Astrocyte (in vitro differentiated cells and primary cell): Measurements from ENCODE around the gene DOCK2. TPM values are rescaled to one million over a fixed set of nuclear protein-coding genes. Genes with fewer than 3 reads are reported as not detected.

Source experiments
- DNase-seq: peaks from one replicate; pipeline ENCODE4 v3.0.0-alpha.2; 2010; ENCODE audit warnings: low read depth
- FAIRE-seq: peaks from 2 replicates; lab custom pipeline; 2011; peaks lifted over from hg19 to GRCh38; lab: Jason Lieb, UNC
- H2AFZ ChIP-seq: 2 replicates; pipeline ENCODE4 v1.6.0; 2012; ENCODE audit warnings: low read depth, low read length, inconsistent platforms
- H3K27ac ChIP-seq: 2 replicates; pipeline ENCODE4 v1.5.1; 2011; ENCODE audit warnings: low read depth, low read length, inconsistent platforms
- H3K27me3 ChIP-seq: 2 replicates; pipeline ENCODE4 v1.6.0; 2011; ENCODE audit warnings: low read length, inconsistent platforms; ENCODE audit not compliant: insufficient read depth
- H3K36me3 ChIP-seq: 2 replicates; pipeline ENCODE4 v1.5.1; 2011; ENCODE audit warnings: low read length, inconsistent platforms; ENCODE audit not compliant: insufficient read depth
- H3K4me1 ChIP-seq: 2 replicates; pipeline ENCODE4 v1.5.1; 2011; ENCODE audit warnings: low read length, inconsistent platforms; ENCODE audit not compliant: insufficient read depth
- H3K4me2 ChIP-seq: 2 replicates; pipeline ENCODE4 v1.6.0; 2012; ENCODE audit warnings: low read length, inconsistent platforms
- H3K4me3 ChIP-seq: 2 replicates; pipeline ENCODE4 v1.5.1; 2011; ENCODE audit warnings: low read depth, mild to moderate bottlenecking, low read length, inconsistent platforms; ENCODE audit not compliant: insufficient read depth
- H3K79me2 ChIP-seq: 2 replicates; pipeline ENCODE4 v1.6.0; 2012; ENCODE audit warnings: mild to moderate bottlenecking, low read length, inconsistent platforms; ENCODE audit not compliant: insufficient read depth
- H3K9ac ChIP-seq: 2 replicates; pipeline ENCODE4 v1.6.0; 2012; ENCODE audit warnings: mild to moderate bottlenecking, low read length, inconsistent platforms
- H3K9me3 ChIP-seq: 2 replicates; pipeline ENCODE4 v1.5.1; 2012; ENCODE audit warnings: low read depth, mild to moderate bottlenecking, low read length, inconsistent platforms; ENCODE audit not compliant: insufficient read depth
- H4K20me1 ChIP-seq: 2 replicates; pipeline ENCODE4 v1.6.0; 2012; ENCODE audit warnings: low read length, inconsistent platforms; ENCODE audit not compliant: insufficient read depth
- H3K27ac Mint-ChIP-seq: one replicate; pipeline ENCODE4 v1.8.0; 2021; ENCODE audit warnings: mild to moderate bottlenecking, mixed read lengths; ENCODE audit not compliant: unreplicated experiment
- H3K27me3 Mint-ChIP-seq: one replicate; pipeline ENCODE4 v1.8.0; 2021; ENCODE audit warnings: low read depth, mixed read lengths; ENCODE audit not compliant: unreplicated experiment
- H3K36me3 Mint-ChIP-seq: one replicate; pipeline ENCODE4 v1.8.0; 2021; ENCODE audit warnings: low read depth, mixed read lengths; ENCODE audit not compliant: unreplicated experiment
- H3K4me1 Mint-ChIP-seq: one replicate; pipeline ENCODE4 v1.8.0; 2021; ENCODE audit warnings: low read depth, mixed read lengths; ENCODE audit not compliant: unreplicated experiment
- H3K4me3 Mint-ChIP-seq: one replicate; pipeline ENCODE4 v1.8.0; 2021; ENCODE audit warnings: mild to moderate bottlenecking, moderate library complexity, mixed read lengths; ENCODE audit not compliant: unreplicated experiment
- H3K9me3 Mint-ChIP-seq: one replicate; pipeline ENCODE4 v1.8.0; 2021; ENCODE audit warnings: mild to moderate bottlenecking, mixed read lengths; ENCODE audit not compliant: unreplicated experiment
- EZH2 ChIP-seq: IDR thresholded peaks from 2 replicates; pipeline ENCODE4 v1.6.1; 2012; ENCODE audit warnings: mild to moderate bottlenecking, low read length, inconsistent platforms; ENCODE audit not compliant: insufficient read depth
- total RNA-seq: library from RNA; stranded (reverse); gene quantifications from 2 replicates; pipeline ENCODE4 v1.2.1, GENCODE V29; 2021
- TF ChIP-seq, protein P1 (sequence below): IDR thresholded peaks from 2 replicates; pipeline ENCODE4 v1.5.1; 2011; ENCODE audit warnings: low read depth, mild to moderate bottlenecking, inconsistent platforms, low read length, moderate library complexity; ENCODE audit not compliant: insufficient read depth

The DOCK2 gene
- total RNA-seq, 1 donor from 2014 or later: 0.66 TPM

DNA sequence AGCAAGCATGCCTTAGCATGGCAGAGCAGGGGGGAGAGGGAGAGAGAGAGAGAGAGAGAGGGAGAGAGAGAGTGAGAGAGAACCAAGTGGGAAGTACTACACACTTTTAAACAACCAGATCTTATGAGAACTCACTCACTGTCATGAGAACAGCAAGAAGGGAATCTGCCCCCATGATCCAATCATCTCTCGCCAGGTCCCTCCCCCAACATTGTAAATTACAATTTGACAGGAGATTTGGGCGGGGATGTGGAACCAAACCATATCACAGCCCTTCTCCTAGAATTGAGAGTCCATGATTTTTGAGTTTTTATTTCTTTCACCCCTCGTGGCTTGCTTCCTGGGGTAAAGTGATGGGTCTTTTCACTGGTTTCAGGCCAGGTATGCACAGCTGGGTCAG, 98.8 kb downstream of the DOCK2 start:
- Histone ChIP-seq H3K9ac (no peak overlapping the region), H3K9me3 (no peaks in the 10 kb centered on the region), H3K4me2 (no peak overlapping the region), H3K79me2 (no peaks in the 10 kb centered on the region), H4K20me1 (no peaks in the 10 kb centered on the region), H3K4me3 (no peak overlapping the region), H3K36me3 (no peaks in the 10 kb centered on the region), H2AFZ (no peak overlapping the region), H3K27ac (no peak overlapping the region), H3K4me1 (no peaks in the 10 kb centered on the region), H3K27me3 (no peaks in the 10 kb centered on the region)
- no peak for TF ChIP-seq EZH2
- TF ChIP-seq, protein P1, sequence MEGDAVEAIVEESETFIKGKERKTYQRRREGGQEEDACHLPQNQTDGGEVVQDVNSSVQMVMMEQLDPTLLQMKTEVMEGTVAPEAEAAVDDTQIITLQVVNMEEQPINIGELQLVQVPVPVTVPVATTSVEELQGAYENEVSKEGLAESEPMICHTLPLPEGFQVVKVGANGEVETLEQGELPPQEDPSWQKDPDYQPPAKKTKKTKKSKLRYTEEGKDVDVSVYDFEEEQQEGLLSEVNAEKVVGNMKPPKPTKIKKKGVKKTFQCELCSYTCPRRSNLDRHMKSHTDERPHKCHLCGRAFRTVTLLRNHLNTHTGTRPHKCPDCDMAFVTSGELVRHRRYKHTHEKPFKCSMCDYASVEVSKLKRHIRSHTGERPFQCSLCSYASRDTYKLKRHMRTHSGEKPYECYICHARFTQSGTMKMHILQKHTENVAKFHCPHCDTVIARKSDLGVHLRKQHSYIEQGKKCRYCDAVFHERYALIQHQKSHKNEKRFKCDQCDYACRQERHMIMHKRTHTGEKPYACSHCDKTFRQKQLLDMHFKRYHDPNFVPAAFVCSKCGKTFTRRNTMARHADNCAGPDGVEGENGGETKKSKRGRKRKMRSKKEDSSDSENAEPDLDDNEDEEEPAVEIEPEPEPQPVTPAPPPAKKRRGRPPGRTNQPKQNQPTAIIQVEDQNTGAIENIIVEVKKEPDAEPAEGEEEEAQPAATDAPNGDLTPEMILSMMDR: no peak
- Mint-ChIP-seq H3K27me3 (peaks cover 7% of the 10 kb centered on the region), H3K36me3 (no peaks in the 10 kb centered on the region), H3K27ac (no peak overlapping the region), H3K4me1 (no peaks in the 10 kb centered on the region), H3K4me3 (no peak overlapping the region), H3K9me3 (peaks cover 4% of the 10 kb centered on the region)
- DNase-seq (no peak), FAIRE-seq (no peak)

DNA sequence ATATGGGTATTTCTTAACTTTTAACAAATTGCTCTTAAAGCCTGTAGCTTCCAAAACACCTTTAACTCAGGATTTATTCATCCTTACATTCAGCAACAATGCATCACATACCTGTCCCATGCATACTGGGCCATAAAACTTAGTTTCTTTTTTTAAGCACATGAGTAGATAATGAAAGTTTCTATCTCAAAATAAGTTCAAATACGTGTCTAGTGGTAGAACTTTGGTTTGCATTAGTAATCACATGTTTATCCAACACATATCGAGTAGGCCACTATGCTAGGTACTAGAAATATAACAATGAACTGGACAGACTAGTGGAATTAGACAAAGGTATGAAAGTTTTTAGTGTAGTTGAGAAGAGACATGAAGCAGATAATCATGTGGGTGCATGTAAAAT, 99.6 kb downstream of the DOCK2 start:
- Histone ChIP-seq H3K27me3 (no peaks in the 10 kb centered on the region), H4K20me1 (no peaks in the 10 kb centered on the region), H3K36me3 (no peaks in the 10 kb centered on the region), H3K4me2 (no peak overlapping the region), H3K4me3 (no peak overlapping the region), H3K9ac (no peak overlapping the region), H3K9me3 (no peaks in the 10 kb centered on the region), H3K79me2 (no peaks in the 10 kb centered on the region), H3K27ac (no peak overlapping the region), H2AFZ (no peak overlapping the region), H3K4me1 (no peaks in the 10 kb centered on the region)
- Mint-ChIP-seq H3K27me3 (peaks cover 4% of the 10 kb centered on the region), H3K4me1 (no peaks in the 10 kb centered on the region), H3K4me3 (no peak overlapping the region), H3K9me3 (peaks cover 4% of the 10 kb centered on the region), H3K27ac (no peak overlapping the region), H3K36me3 (no peaks in the 10 kb centered on the region)
- TF ChIP-seq, protein P1: no peak
- TF ChIP-seq EZH2: no peak
- DNase-seq (no peak), FAIRE-seq (no peak)

DNA sequence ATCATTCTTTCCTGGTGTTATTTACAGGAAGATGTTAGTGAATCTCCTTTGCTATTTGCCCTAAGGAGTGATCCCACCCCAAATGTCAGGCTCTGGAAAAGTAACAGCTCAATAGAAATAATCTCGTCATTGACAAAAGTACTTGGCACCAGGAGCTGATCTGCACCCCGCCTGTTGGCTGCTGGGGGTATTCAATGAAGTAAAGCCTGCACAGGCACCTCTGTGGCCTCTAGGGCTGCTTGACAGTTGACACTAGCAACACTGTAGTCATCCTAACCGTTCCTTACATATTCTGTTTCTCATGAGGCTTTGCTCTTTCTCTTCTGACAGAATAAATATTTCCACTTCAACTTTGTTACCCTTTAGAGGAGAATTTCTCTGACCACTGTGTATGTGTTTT, 103.4 kb downstream of the DOCK2 start:
- H3K9me3 ChIP-seq: no peaks in the 10 kb centered on the region
- no peak overlapping the region for H3K27ac ChIP-seq
- H3K36me3 Mint-ChIP-seq: no peaks in the 10 kb centered on the region
- no peak overlapping the region for H3K4me2 ChIP-seq
- H3K4me1 ChIP-seq: peaks cover 22% of the 10 kb centered on the region
- no peak overlapping the region for H3K9ac ChIP-seq
- DNase-seq (no peak), FAIRE-seq (no peak)
- H3K27ac Mint-ChIP-seq: no peak overlapping the region
- H3K4me1 Mint-ChIP-seq: peaks cover 8% of the 10 kb centered on the region
- H3K27me3 ChIP-seq: no peaks in the 10 kb centered on the region
- peaks cover 4% of the 10 kb centered on the region for H3K27me3 Mint-ChIP-seq
- no peaks in the 10 kb centered on the region for H3K79me2 ChIP-seq
- no peak overlapping the region for H3K4me3 Mint-ChIP-seq
- H4K20me1 ChIP-seq: no peaks in the 10 kb centered on the region
- no peak overlapping the region for H2AFZ ChIP-seq
- TF ChIP-seq, protein P1: no peak
- TF ChIP-seq EZH2: no peak
- H3K4me3 ChIP-seq: no peak overlapping the region
- H3K9me3 Mint-ChIP-seq: peaks cover 4% of the 10 kb centered on the region
- no peaks in the 10 kb centered on the region for H3K36me3 ChIP-seq
